A673 (cell line): ENCODE measurements around the gene ACVR2B. TPM values are rescaled to one million over a fixed set of nuclear protein-coding genes. Genes with fewer than 3 reads are reported as not detected.

Source experiments
- BruUV-seq: library from RNA; stranded (reverse); fragments of 400-500 nt; replicated peaks from 2 replicates; lab custom pipeline; 2021; lab: Mats Ljungman, UMichigan
- CTCF ChIA-PET: fragments of 300-600 bp; sonication (Branson Sonifier 250); formaldehyde crosslinking; loops from one replicate; lab custom pipeline; 2022; ENCODE audit warnings: antibody characterized with exemption; lab: Charles Lee
- POLR2A ChIA-PET: fragments of 300-600 bp; sonication (Branson Sonifier 250); formaldehyde crosslinking; loops from one replicate; lab custom pipeline; 2022; ENCODE audit warnings: antibody characterized with exemption; ENCODE audit not compliant: low non-redundant PET; lab: Charles Lee
- DNase-seq: peaks from one replicate; pipeline ENCODE4 v3.0.0-alpha.2; 2015; ENCODE audit warnings: low spot score
- H3K27ac ChIP-seq: fragments of 200-600 bp; sonication (generic); 2 replicates; pipeline ENCODE4 v1.5.1; 2016; ENCODE audit warnings: mixed run types, low read depth, mild to moderate bottlenecking, mixed read lengths, antibody characterized with exemption, low read length; ENCODE audit not compliant: poor library complexity, severe bottlenecking
- H3K27me3 ChIP-seq: fragments of 200-600 bp; sonication (generic); replicated peaks from 2 replicates; pipeline ENCODE4 v1.6.1; 2017; ENCODE audit warnings: mixed run types, low read depth, mild to moderate bottlenecking, mixed read lengths, antibody characterized with exemption, low read length; ENCODE audit not compliant: insufficient read depth, poor library complexity
- H3K36me3 ChIP-seq: fragments of 200-600 bp; sonication (generic); 2 replicates; pipeline ENCODE4 v1.6.1; 2016; ENCODE audit warnings: mixed run types, mild to moderate bottlenecking, mixed read lengths, antibody characterized with exemption, low read length; ENCODE audit not compliant: insufficient read depth, poor library complexity, severe bottlenecking
- H3K4me1 ChIP-seq: fragments of 200-600 bp; sonication (generic); 2 replicates; pipeline ENCODE4 v1.6.1; 2017; ENCODE audit warnings: mixed run types, mild to moderate bottlenecking, mixed read lengths, antibody characterized with exemption, low read length; ENCODE audit not compliant: insufficient read depth, poor library complexity, severe bottlenecking
- H3K4me3 ChIP-seq: fragments of 200-600 bp; sonication (generic); 2 replicates; pipeline ENCODE4 v1.5.1; 2016; ENCODE audit warnings: low read depth, mixed run types, mild to moderate bottlenecking, mixed read lengths, low read length; ENCODE audit not compliant: poor library complexity, severe bottlenecking
- H3K9me3 ChIP-seq: fragments of 200-600 bp; sonication (generic); 2 replicates; pipeline ENCODE4 v1.6.1; 2016; ENCODE audit warnings: mixed run types, low read depth, mild to moderate bottlenecking, mixed read lengths, antibody characterized with exemption, low read length; ENCODE audit not compliant: poor library complexity, severe bottlenecking
- EZH2 ChIP-seq: fragments of 200-600 bp; sonication (generic); IDR thresholded peaks from 2 replicates; pipeline ENCODE4 v1.6.1; 2017; ENCODE audit warnings: borderline replicate concordance, low read depth, mild to moderate bottlenecking, mixed read lengths, antibody characterized with exemption, low read length; ENCODE audit not compliant: poor library complexity, severe bottlenecking
- intact Hi-C: fragments of 100-400 bp; cut with micrococcal nuclease; formaldehyde crosslinking; loops from one replicate; pipeline ENCODE4 v1.10.0; 2022; ENCODE audit not compliant: unreplicated experiment
- total RNA-seq: library from RNA; stranded (reverse); gene quantifications from 2 replicates; pipeline ENCODE4 v1.2.3, GENCODE V29; 2021
- TF ChIP-seq, protein P1 (sequence below): fragments of 300-800, 200-600 bp; sonication (generic); conservative IDR thresholded peaks from 2 replicates; pipeline ENCODE4 v1.5.1; 2017; ENCODE audit warnings: low read depth, mild to moderate bottlenecking, antibody characterized with exemption, low read length, moderate library complexity, mixed read lengths

The ACVR2B gene
- total RNA-seq, 1 experiment from 2014 or later, result 6.4 TPM

DNA sequence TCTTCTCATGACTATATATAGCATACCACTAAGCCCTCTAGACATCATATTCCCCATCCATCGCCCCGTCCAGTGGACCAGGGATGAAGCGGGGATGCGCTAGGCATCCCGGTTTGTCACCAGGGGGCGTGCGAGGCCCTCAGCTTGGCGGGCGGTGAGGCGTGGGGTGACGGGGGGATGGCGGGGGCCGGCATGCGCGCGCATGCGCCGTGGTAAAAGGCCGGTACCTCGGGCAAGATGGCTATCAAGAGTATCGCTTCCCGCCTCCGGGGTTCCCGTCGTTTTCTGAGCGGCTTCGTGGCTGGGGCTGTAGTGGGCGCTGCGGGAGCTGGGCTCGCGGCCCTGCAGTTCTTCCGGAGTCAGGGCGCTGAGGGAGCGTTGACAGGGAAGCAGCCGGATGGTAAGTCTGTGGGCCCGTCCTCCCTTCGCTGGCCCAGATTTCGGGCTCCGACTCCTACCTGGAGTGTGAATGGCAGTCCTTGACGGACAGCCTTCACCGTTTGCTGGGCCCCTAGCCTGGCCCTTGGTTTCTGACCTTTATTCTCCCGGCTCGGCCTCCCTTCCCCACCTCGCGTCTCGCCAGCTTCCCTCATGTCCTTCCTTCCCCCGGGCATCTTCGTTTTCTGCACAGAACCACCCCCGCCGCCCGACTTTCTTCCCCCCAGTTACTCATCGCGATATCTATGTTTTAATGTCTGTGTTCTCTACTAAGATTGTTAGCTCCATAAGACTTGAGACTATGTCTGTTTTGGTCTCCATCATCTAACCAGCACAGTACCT is 42.6 kb downstream of the ACVR2B start, which contains the start of gene EXOG:
Gene EXOG, plus strand, starts transcription at position 210 of the 780 bp plus-strand sequence. Its CDS starts 28 bp downstream, at position 238.
- POLR2A ChIA-PET, result interaction anchor here (0.6 kb wide), 3 partner anchors 71 to 241 kb away, joined by 3 to 20 read pairs (median 9); no protein-coding TSS in a partner anchor
- Histone ChIP-seq H3K4me3 (peak within 1 kb of the TSS; percentile 56), H3K27me3 (no peaks in the 10 kb centered on the region), H3K36me3 (no peaks in the 10 kb centered on the region), H3K27ac (peak within 1 kb of the TSS; percentile 39), H3K9me3 (no peaks in the 10 kb centered on the region), H3K4me1 (no peaks in the 10 kb centered on the region)
- TF ChIP-seq, protein P1, sequence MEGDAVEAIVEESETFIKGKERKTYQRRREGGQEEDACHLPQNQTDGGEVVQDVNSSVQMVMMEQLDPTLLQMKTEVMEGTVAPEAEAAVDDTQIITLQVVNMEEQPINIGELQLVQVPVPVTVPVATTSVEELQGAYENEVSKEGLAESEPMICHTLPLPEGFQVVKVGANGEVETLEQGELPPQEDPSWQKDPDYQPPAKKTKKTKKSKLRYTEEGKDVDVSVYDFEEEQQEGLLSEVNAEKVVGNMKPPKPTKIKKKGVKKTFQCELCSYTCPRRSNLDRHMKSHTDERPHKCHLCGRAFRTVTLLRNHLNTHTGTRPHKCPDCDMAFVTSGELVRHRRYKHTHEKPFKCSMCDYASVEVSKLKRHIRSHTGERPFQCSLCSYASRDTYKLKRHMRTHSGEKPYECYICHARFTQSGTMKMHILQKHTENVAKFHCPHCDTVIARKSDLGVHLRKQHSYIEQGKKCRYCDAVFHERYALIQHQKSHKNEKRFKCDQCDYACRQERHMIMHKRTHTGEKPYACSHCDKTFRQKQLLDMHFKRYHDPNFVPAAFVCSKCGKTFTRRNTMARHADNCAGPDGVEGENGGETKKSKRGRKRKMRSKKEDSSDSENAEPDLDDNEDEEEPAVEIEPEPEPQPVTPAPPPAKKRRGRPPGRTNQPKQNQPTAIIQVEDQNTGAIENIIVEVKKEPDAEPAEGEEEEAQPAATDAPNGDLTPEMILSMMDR, result peak; percentile 74
- TF ChIP-seq EZH2, result no peak
- intact Hi-C loops, result no loop called here
- peak; percentile 89 for DNase-seq
- TSS peak; percentile 55 for BruUV-seq
- CTCF ChIA-PET, result interaction anchor here (0.6 to 1.5 kb wide), 5 partner anchors 102 to 535 kb away, joined by 3 to 12 read pairs (median 5); no protein-coding TSS in a partner anchor

DNA sequence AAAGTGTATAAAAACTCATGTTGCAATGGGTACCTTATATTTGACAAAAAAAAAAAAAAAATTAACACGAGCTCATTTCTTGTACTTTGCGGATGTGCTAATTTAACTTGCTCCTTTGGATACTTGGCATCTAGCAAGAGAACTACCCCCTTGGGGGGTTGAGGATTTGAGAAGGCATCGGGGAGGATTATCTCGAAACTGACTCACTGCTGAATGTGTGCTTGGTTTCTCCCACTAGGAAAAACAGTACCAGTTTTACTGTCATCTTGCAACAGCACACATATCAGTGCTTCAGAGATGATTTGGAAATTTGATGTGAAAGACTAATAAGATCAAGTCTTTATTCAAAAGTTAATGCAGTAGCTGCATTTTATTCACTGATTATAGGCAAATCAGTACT is 43.3 kb downstream of the ACVR2B start:
- CTCF ChIA-PET, result interaction anchor here (0.7 kb wide), 1 partner anchor 227 kb away, joined by 5 read pairs; no protein-coding TSS in a partner anchor
- H3K9me3 ChIP-seq, result no peaks in the 10 kb centered on the region
- TF ChIP-seq, protein P1, result no peak
- no peak for TF ChIP-seq EZH2
- H3K36me3 ChIP-seq, result no peaks in the 10 kb centered on the region
- DNase-seq, result peak; percentile 31
- POLR2A ChIA-PET, result interaction anchor here (0.6 kb wide), 2 partner anchors 70 to 156 kb away, joined by 9 to 20 read pairs; no protein-coding TSS in a partner anchor
- BruUV-seq, result no TSS peak
- H3K4me1 ChIP-seq, result no peaks in the 10 kb centered on the region
- H3K27ac ChIP-seq, result no peak overlapping the region
- no peaks in the 10 kb centered on the region for H3K27me3 ChIP-seq
- peak overlapping the region; percentile 56 for H3K4me3 ChIP-seq
- intact Hi-C loops, result no loop called here

GRCh38 chr3:38500688-38501417 is 47.2 kb downstream of the ACVR2B start:
- H3K9me3 ChIP-seq, result no peaks in the 10 kb centered on the region
- TF ChIP-seq EZH2, result no peak
- no peaks in the 10 kb centered on the region for H3K27me3 ChIP-seq
- DNase-seq, result no peak
- ChIA-PET CTCF (no interaction called here), POLR2A (no interaction called here)
- H3K4me3 ChIP-seq, result no peak overlapping the region
- no TSS peak for BruUV-seq
- intact Hi-C loops, result no loop called here
- no peak overlapping the region for H3K27ac ChIP-seq
- no peaks in the 10 kb centered on the region for H3K36me3 ChIP-seq
- H3K4me1 ChIP-seq, result no peaks in the 10 kb centered on the region
